ENCODE data around the gene FMNL1. TPM values are rescaled to one million over a fixed set of nuclear protein-coding genes. Genes with fewer than 3 reads are reported as not detected.
A peak's percentile ranks its signal among the peaks of the same experiment; 100 is the strongest.

The FMNL1 gene
- total RNA-seq, 1 donor from 2014 or later: 3.3 TPM

DNA sequence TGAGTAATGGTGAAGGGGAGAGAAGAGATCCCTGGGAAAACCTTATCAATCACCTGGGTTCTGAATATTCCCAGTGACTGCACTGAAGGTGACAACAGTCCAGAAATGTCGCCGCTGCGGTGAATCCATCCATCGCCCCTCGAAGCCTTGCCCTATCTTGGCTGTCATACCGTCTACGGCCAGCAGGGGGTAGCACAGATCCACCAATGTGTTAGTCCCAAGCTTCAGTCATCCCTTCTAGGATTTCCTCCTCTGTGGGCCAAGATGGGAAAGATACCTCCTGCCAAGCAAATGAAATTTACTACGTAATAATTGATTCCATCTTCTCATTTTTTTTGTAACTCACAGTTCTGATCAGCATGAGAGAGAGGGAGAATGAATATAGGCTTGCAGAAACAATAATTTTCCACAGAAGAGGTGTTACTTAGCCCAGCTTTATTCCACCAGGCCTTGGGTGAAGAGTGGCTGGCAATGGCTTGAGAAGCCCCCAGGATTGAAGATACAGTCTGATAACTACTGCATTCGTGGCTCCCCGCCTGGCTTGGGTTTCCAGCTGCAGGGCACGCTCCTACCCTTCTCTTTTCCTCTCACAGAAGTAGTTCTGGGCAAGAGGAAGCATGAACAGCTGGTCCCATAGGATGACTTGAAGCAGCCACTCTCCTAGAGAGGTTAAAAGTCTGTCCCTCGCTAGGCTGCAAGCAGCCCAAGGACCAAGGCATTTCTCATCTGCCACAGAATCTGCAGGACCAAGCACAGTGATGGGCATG lies 2.6 kb upstream of the FMNL1 start:
- Mint-ChIP-seq H3K4me3 (ENCODE audit: low read depth) (peak overlapping the region; percentile 24), H3K9me3 (ENCODE audit: low read depth) (no peaks in the 10 kb centered on the region), H3K27me3 (peaks cover 54% of the 10 kb centered on the region), H3K36me3 (ENCODE audit: insufficient read depth) (no peaks in the 10 kb centered on the region), H3K4me1 (ENCODE audit: low read depth) (no peaks in the 10 kb centered on the region), H3K27ac (peak overlapping the region; percentile 33)
- TF ChIP-seq, protein P1, sequence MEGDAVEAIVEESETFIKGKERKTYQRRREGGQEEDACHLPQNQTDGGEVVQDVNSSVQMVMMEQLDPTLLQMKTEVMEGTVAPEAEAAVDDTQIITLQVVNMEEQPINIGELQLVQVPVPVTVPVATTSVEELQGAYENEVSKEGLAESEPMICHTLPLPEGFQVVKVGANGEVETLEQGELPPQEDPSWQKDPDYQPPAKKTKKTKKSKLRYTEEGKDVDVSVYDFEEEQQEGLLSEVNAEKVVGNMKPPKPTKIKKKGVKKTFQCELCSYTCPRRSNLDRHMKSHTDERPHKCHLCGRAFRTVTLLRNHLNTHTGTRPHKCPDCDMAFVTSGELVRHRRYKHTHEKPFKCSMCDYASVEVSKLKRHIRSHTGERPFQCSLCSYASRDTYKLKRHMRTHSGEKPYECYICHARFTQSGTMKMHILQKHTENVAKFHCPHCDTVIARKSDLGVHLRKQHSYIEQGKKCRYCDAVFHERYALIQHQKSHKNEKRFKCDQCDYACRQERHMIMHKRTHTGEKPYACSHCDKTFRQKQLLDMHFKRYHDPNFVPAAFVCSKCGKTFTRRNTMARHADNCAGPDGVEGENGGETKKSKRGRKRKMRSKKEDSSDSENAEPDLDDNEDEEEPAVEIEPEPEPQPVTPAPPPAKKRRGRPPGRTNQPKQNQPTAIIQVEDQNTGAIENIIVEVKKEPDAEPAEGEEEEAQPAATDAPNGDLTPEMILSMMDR (IDR thresholded peaks at IDR 0.05; ENCODE audit: unreplicated experiment): peak; percentile 94
- DNase-seq (ENCODE audit: low spot score, unreplicated experiment): peak; percentile 86

GRCh38 chr17:45220079-45220478 lies 1.6 kb upstream of the FMNL1 start:
- H3K36me3 Mint-ChIP-seq (ENCODE audit: insufficient read depth): no peaks in the 10 kb centered on the region
- H3K27me3 Mint-ChIP-seq: peaks cover 58% of the 10 kb centered on the region
- no peak overlapping the region for H3K27ac Mint-ChIP-seq
- no peak for DNase-seq (ENCODE audit: low spot score, unreplicated experiment)
- no peaks in the 10 kb centered on the region for H3K4me1 Mint-ChIP-seq (ENCODE audit: low read depth)
- TF ChIP-seq, protein P1 (IDR thresholded peaks at IDR 0.05; ENCODE audit: unreplicated experiment): no peak
- H3K4me3 Mint-ChIP-seq (ENCODE audit: low read depth): no peak overlapping the region
- no peaks in the 10 kb centered on the region for H3K9me3 Mint-ChIP-seq (ENCODE audit: low read depth)

DNA sequence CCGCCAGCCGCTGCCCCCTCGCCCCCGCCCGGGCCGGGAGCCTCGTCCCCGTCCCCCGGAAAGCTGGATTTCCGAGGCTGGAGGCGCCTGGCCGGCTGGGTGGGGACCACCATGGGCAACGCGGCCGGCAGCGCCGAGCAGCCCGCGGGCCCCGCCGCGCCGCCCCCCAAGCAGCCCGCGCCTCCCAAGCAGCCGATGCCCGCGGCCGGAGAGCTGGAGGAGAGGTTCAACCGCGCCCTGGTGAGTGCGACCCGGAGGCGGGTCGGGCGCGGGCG lies 266 bp downstream of the FMNL1 start:
- TF ChIP-seq, protein P1 (IDR thresholded peaks at IDR 0.05; ENCODE audit: unreplicated experiment): no peak
- no peaks in the 10 kb centered on the region for H3K36me3 Mint-ChIP-seq (ENCODE audit: insufficient read depth)
- H3K4me3 Mint-ChIP-seq (ENCODE audit: low read depth): no peak overlapping the region
- no peak for DNase-seq (ENCODE audit: low spot score, unreplicated experiment)
- H3K4me1 Mint-ChIP-seq (ENCODE audit: low read depth): no peaks in the 10 kb centered on the region
- peaks cover 70% of the 10 kb centered on the region for H3K27me3 Mint-ChIP-seq
- H3K9me3 Mint-ChIP-seq (ENCODE audit: low read depth): no peaks in the 10 kb centered on the region
- H3K27ac Mint-ChIP-seq: no peak overlapping the region

GRCh38 chr17:45222289-45222995 lies 757 bp downstream of the FMNL1 start:
- H3K9me3 Mint-ChIP-seq (ENCODE audit: low read depth): no peaks in the 10 kb centered on the region
- TF ChIP-seq, protein P1 (IDR thresholded peaks at IDR 0.05; ENCODE audit: unreplicated experiment): no peak
- H3K4me1 Mint-ChIP-seq (ENCODE audit: low read depth): no peaks in the 10 kb centered on the region
- DNase-seq (ENCODE audit: low spot score, unreplicated experiment): no peak
- no peak overlapping the region for H3K27ac Mint-ChIP-seq
- peak overlapping the region; percentile 61 for H3K4me3 Mint-ChIP-seq (ENCODE audit: low read depth)
- no peaks in the 10 kb centered on the region for H3K36me3 Mint-ChIP-seq (ENCODE audit: insufficient read depth)
- H3K27me3 Mint-ChIP-seq: peaks cover 70% of the 10 kb centered on the region

- Mint-ChIP-seq H3K9me3 (ENCODE audit: low read depth) (no peaks in the 10 kb centered on the region), H3K27ac (no peak overlapping the region), H3K36me3 (ENCODE audit: insufficient read depth) (no peaks in the 10 kb centered on the region), H3K4me3 (ENCODE audit: low read depth) (peak overlapping the region; percentile 61), H3K4me1 (ENCODE audit: low read depth) (no peaks in the 10 kb centered on the region), H3K27me3 (peaks cover 72% of the 10 kb centered on the region)
- no peak for DNase-seq (ENCODE audit: low spot score, unreplicated experiment)
- TF ChIP-seq, protein P1 (IDR thresholded peaks at IDR 0.05; ENCODE audit: unreplicated experiment): no peak
Measured at GRCh38 chr17:45222996-45223538, 1.4 kb downstream of the FMNL1 start.

All from progenitor cell of endocrine pancreas (in vitro differentiated cells).